Peyer's patch (tissue), 4 donors: Measurements from ENCODE around the gene SCAF1. TPM values are rescaled to one million over a fixed set of nuclear protein-coding genes. Genes with fewer than 3 reads are reported as not detected.
A peak's percentile ranks its signal among the peaks of the same experiment; 100 is the strongest.

ENCODE experiments used
- DNase-seq, 3 donors: peaks; one replicate each; pipeline ENCODE4 v3.0.0-alpha.2; 2017 to 2019
- H3K27ac ChIP-seq, 4 donors: fragments of 200-600 bp; sonication (generic); one replicate each; pipeline ENCODE4 v1.5.1; 2016 to 2019
- H3K27me3 ChIP-seq, 2 donors: fragments of 200-600 bp; sonication (generic); one replicate each; pipeline ENCODE4 v1.5.1; 2019
- H3K36me3 ChIP-seq, 3 donors: fragments of 200-600 bp; sonication (generic); one replicate each; pipeline ENCODE4 v1.5.1; 2016 to 2019
- H3K4me1 ChIP-seq, 4 donors: fragments of 200-600 bp; sonication (generic); one replicate each; pipeline ENCODE4 v1.5.1; 2016 to 2019
- H3K4me3 ChIP-seq, 4 donors: fragments of 200-600 bp; sonication (generic); 1 replicate in 3 of 4; 2 replicates in 1 of 4; pipeline ENCODE4 v1.5.1; 2016 to 2019; ENCODE audit warnings: mild to moderate bottlenecking in 1 of 4
- H3K9me3 ChIP-seq, 4 donors: fragments of 200-600 bp; sonication (generic); one replicate each; pipeline ENCODE4 v1.5.1; 2016 to 2019; ENCODE audit warnings: mild to moderate bottlenecking in 1 of 4
- POLR2A ChIP-seq, 2 donors: fragments of 450-650 bp; IDR thresholded peaks; one replicate each; pipeline ENCODE4 v1.5.1; 2017; ENCODE audit warnings: antibody characterized with exemption in 2 of 2, mild to moderate bottlenecking in 2 of 2, moderate library complexity in 2 of 2
- total RNA-seq, 4 donors: library from RNA; depleted of rRNA; stranded (reverse); fragments of >200 nt; gene quantifications; one replicate each; pipeline ENCODE4 v1.1.0, GENCODE V29; 2016
- TF ChIP-seq, protein P1 (sequence below), 6 experiments: fragments of 450-650 bp in 4 of 6; fragments of 200-600 bp in 2 of 6; sonication (generic) in 1 of 6; IDR thresholded peaks; one replicate each; pipeline ENCODE4 v1.5.1; 2017 to 2019; ENCODE audit warnings: antibody characterized with exemption in 6 of 6, mild to moderate bottlenecking in 3 of 6, moderate library complexity in 1 of 6

Gene SCAF1
- total RNA-seq, 4 donors from 2014 or later, result 25.2 to 49.8 (median 44.0) TPM

DNA sequence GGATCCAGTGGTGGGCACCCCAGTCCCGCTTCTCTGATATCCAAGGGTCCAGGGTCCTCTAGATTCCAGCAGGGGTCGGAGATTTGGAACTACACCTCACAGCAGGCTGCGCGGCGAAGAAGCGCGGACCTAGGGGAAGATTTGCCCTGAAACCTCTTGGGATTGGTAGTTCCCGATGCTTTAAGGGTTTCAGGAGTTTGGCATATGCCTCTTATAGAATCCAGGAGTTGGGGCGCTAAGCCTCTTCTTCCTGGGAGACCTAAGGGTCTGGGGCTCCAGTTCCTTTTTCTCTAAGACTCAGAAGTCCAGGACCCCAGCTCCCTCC, 24.1 kb downstream of the SCAF1 start:
- peaks cover 0 to 23% (median 16%) of the 10 kb centered on the region in 4 donors for H3K4me1 ChIP-seq

DNA sequence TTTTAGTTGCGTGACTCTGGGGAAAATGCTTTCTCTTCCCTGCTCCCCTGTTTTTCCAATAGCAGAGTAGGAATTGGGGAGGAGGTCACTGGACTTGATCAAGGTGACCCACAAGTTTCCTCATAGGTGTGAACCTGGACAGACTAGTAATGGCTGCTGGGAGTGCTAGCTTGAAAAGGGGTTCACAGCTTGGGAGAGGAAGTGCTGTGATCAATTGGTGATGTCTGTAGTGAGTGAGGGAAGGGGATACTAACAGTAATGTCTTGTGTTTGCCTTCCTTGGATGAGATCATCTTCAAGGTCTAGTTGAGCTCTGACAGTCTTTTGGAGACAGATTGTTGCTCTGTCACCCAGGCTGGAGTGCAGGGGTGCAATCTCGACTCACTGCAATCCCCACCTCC, 25.5 kb downstream of the SCAF1 start:
- no peak for TF ChIP-seq POLR2A (IDR thresholded peaks at IDR 0.05)
- TF ChIP-seq, protein P1, sequence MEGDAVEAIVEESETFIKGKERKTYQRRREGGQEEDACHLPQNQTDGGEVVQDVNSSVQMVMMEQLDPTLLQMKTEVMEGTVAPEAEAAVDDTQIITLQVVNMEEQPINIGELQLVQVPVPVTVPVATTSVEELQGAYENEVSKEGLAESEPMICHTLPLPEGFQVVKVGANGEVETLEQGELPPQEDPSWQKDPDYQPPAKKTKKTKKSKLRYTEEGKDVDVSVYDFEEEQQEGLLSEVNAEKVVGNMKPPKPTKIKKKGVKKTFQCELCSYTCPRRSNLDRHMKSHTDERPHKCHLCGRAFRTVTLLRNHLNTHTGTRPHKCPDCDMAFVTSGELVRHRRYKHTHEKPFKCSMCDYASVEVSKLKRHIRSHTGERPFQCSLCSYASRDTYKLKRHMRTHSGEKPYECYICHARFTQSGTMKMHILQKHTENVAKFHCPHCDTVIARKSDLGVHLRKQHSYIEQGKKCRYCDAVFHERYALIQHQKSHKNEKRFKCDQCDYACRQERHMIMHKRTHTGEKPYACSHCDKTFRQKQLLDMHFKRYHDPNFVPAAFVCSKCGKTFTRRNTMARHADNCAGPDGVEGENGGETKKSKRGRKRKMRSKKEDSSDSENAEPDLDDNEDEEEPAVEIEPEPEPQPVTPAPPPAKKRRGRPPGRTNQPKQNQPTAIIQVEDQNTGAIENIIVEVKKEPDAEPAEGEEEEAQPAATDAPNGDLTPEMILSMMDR (IDR thresholded peaks at IDR 0.05), result no peak

More for the DNA sequence above, 24.1 kb downstream of the SCAF1 start:
- Histone ChIP-seq H3K4me3 (peak overlapping the region; percentile 64 to 98 (median 84)), H3K27me3 (no peaks in the 10 kb centered on the region), H3K9me3 (no peaks in the 10 kb centered on the region), H3K36me3 (peaks cover 0 to 21% (median 0%) of the 10 kb centered on the region in 3 donors), H3K27ac (peak overlapping the region; percentile 80 to 97 (median 92))
- no peak for TF ChIP-seq POLR2A (IDR thresholded peaks at IDR 0.05)
- TF ChIP-seq, protein P1 (IDR thresholded peaks at IDR 0.05), result no peak
- no peak for DNase-seq

DNA sequence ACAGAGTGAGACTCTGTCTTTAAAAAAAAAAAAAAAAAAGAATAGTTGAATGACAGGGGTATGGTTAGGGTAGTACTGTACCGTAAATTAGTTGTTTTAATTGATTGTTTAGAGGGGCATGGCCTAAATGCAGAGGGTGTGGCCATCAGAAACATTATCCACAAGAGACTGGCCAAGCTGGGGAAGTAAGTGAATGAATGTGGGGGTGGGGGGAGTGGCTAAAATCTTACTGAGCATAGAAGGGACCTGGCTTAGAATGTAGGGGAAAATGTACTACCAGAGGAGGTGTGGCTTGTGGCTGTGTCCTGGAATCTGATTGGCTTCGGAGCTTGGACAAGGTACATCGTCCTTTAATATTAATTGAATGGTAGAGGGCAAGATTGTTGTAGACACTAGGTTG, 27.5 kb downstream of the SCAF1 start:
- H3K27ac ChIP-seq, result no peak overlapping the region
- H3K36me3 ChIP-seq, result no peaks in the 10 kb centered on the region
- no peaks in the 10 kb centered on the region for H3K27me3 ChIP-seq
- H3K9me3 ChIP-seq, result no peaks in the 10 kb centered on the region
- H3K4me1 ChIP-seq, result peaks cover 0 to 17% (median 12%) of the 10 kb centered on the region in 4 donors
- no peak for DNase-seq
- H3K4me3 ChIP-seq, result no peak overlapping the region
- TF ChIP-seq POLR2A (IDR thresholded peaks at IDR 0.05), result no peak

More for the DNA sequence above, 25.5 kb downstream of the SCAF1 start:
- peaks cover 0 to 7% (median 0%) of the 10 kb centered on the region in 3 donors for H3K36me3 ChIP-seq
- no peaks in the 10 kb centered on the region for H3K27me3 ChIP-seq
- no peak overlapping the region for H3K27ac ChIP-seq
- no peaks in the 10 kb centered on the region for H3K9me3 ChIP-seq
- no peak for DNase-seq
- no peak overlapping the region for H3K4me3 ChIP-seq
- peaks cover 0 to 30% (median 20%) of the 10 kb centered on the region in 4 donors for H3K4me1 ChIP-seq

DNA sequence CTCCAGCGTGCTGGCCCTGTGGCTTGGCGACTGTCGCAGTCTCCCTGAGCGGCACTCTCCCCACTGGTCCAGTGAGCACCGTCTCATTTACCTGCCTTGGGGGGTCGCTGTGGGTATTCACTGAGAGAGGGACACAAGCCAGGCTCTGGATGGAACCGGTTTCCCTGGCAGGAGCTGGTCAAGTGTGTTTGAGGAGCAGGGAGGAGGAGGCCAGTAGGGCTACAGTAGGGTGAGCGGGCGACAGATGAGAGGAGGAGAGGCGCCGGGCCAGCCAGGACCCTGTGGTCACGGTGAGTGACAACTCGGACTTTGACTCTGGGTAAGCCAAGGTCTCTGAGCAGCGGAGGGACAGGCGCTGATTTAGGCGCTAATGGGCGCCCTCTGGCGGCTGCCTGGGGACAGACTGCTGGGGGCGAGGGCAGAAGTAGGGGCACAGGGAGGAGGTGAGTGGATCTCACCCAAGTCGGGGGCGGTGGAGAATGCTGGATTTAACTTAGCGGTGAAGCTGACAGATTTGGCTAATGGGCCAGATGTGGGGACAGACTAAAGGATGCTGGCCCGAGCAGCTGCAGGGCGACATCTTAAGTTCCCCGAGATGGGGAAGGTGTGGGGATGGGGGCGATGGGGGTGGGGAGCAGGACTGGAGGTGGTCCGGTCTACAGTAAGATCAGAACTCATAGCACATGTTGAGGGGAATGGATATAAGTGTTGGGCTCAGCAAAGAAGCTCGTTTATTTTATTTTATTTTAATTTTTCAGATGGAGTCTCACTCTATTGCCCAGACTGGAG, 30.3 kb downstream of the SCAF1 start:
- Histone ChIP-seq H3K27ac (peak overlapping the region; percentile 24 to 73 (median 44)), H3K4me1 (peaks cover 0 to 12% (median 4%) of the 10 kb centered on the region in 4 donors), H3K9me3 (no peaks in the 10 kb centered on the region), H3K4me3 (peak overlapping the region in 2 of 4 donors; percentile 26 to 43), H3K27me3 (no peaks in the 10 kb centered on the region), H3K36me3 (no peaks in the 10 kb centered on the region)
- peak; percentile 28 to 46 for TF ChIP-seq POLR2A (IDR thresholded peaks at IDR 0.05)
- TF ChIP-seq, protein P1 (IDR thresholded peaks at IDR 0.05), result peak; percentile 76 to 92 (median 88)
- DNase-seq, result peak; percentile 68 to 90 (median 87)

DNA sequence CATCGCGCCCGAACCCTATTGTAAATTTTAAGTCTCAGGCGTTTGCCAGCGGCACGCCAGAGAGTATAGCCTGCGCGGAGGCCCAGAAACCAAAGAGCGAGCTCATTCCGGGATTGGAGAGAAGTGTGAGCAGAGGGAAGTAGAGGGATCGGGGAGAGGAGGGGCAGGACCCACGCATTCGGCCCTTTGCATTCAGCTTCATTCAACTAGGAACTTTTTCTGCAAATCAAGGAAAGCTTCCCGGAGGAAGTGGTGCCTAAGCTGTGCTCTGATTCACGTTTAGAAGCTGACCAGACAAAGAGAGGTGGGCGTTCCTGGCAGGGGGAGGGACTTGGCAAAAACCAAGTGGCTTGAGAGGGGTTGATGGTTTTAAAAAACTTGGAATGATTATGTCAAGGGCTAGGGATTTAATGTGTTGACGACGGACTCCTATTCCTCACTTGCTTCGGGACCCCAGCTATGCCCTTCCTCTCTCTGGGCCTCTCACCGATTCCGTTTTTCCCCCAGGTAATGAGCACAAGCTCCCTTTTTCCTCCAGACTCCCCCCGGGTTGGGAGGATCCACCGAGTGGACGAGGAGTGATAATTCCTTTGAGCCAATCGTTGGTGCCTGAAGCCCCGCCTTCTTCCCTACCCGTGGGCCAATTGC, 34.3 kb downstream of the SCAF1 start:
- Histone ChIP-seq H3K4me1 (peaks cover 0 to 46% (median 21%) of the 10 kb centered on the region in 4 donors), H3K9me3 (no peaks in the 10 kb centered on the region), H3K27ac (peak overlapping the region; percentile 85 to 94 (median 86)), H3K36me3 (peaks cover 0 to 5% (median 0%) of the 10 kb centered on the region in 3 donors), H3K4me3 (peak overlapping the region; percentile 38 to 80 (median 56)), H3K27me3 (no peaks in the 10 kb centered on the region)
- DNase-seq, result peak; percentile 81 to 93 (median 89)
- TF ChIP-seq POLR2A (IDR thresholded peaks at IDR 0.05), result peak in 1 of 2 donors; percentile 66
- TF ChIP-seq, protein P1 (IDR thresholded peaks at IDR 0.05), result no peak

- TF ChIP-seq, protein P1 (IDR thresholded peaks at IDR 0.05), result no peak
- TF ChIP-seq POLR2A (IDR thresholded peaks at IDR 0.05), result no peak
- H3K27ac ChIP-seq, result peak overlapping the region; percentile 85 to 94 (median 86)
- H3K9me3 ChIP-seq, result no peaks in the 10 kb centered on the region
- no peaks in the 10 kb centered on the region for H3K27me3 ChIP-seq
- H3K4me1 ChIP-seq, result peaks cover 0 to 44% (median 21%) of the 10 kb centered on the region in 4 donors
- peak; percentile 100 for DNase-seq
- H3K36me3 ChIP-seq, result peaks cover 0 to 8% (median 0%) of the 10 kb centered on the region in 3 donors
- peak overlapping the region; percentile 63 to 80 (median 71) for H3K4me3 ChIP-seq
Observed at GRCh38 chr19:49676784-49677230, 34.8 kb downstream of the SCAF1 start.
